Middle frontal gyrus (tissue), 1 donor: ENCODE measurements around the gene IQCN.

ENCODE experiments used
- DNase-seq: peaks from one replicate; pipeline ENCODE4 v3.0.0-alpha.2; 2015; ENCODE audit warnings: low spot score; ENCODE audit errors: extremely low spot score

The IQCN gene

GRCh38 chr19:18304458-18305310 is 30.4 kb upstream of the IQCN start:
- DNase-seq, result peak; percentile 51

GRCh38 chr19:18304208-18304457 is 29.9 kb upstream of the IQCN start:
- DNase-seq, result no peak

GRCh38 chr19:18301718-18302111 is 27.5 kb upstream of the IQCN start:
- no peak for DNase-seq

- no peak for DNase-seq
Measured at GRCh38 chr19:18300930-18301717, 26.9 kb upstream of the IQCN start.

- DNase-seq, result no peak
Measured at GRCh38 chr19:18299654-18300053, 25.4 kb upstream of the IQCN start.

GRCh38 chr19:18298601-18299000 is 24.3 kb upstream of the IQCN start:
- DNase-seq, result no peak

- DNase-seq, result no peak
Measured at GRCh38 chr19:18297308-18297707, 23.1 kb upstream of the IQCN start.

GRCh38 chr19:18295034-18295451 is 20.8 kb upstream of the IQCN start:
- DNase-seq, result no peak

- DNase-seq, result no peak
Measured at GRCh38 chr19:18294467-18294864, 20.2 kb upstream of the IQCN start.

- no peak for DNase-seq
Measured at GRCh38 chr19:18293642-18294466, 19.6 kb upstream of the IQCN start.

- no peak for DNase-seq
Measured at GRCh38 chr19:18292810-18293641, 18.8 kb upstream of the IQCN start.

- DNase-seq, result no peak
Measured at GRCh38 chr19:18292462-18292809, 18.2 kb upstream of the IQCN start.

- peak; percentile 66 for DNase-seq
Measured at GRCh38 chr19:18291590-18292461, 17.6 kb upstream of the IQCN start.

GRCh38 chr19:18291019-18291524 is 16.8 kb upstream of the IQCN start:
- DNase-seq, result no peak

GRCh38 chr19:18290302-18291018 is 16.2 kb upstream of the IQCN start:
- DNase-seq, result no peak

GRCh38 chr19:18289471-18290301 is 15.4 kb upstream of the IQCN start:
- no peak for DNase-seq

GRCh38 chr19:18287836-18288772 is 13.9 kb upstream of the IQCN start:
- DNase-seq, result no peak
